ENCODE results near the gene OR8D2.
"Not testable (repeated sequence)": the region's sequence is repeated elsewhere in the genome, so short reads cannot be mapped to it uniquely, and the experiment has no call there.

The OR8D2 gene

DNA sequence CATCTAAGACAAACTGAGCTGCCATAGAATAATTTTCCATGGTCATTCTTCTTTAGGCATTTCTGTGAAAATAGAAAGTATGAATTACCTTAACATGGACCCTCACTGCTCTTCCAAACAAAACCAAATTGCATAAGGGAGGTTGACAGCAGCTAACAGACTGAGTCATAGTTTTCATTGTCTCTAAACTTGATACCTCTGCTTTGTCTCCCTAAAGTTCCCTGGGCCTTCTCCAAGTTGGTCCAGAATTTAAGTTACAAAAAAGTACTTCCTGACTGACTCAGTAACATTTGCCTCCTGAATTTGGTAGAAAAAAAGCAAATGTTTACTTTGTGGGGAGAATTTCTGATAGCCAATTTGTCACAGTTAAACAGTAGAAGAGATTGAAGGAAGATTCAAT is 9.3 kb downstream of the OR8D2 start:
- H3K4me3 Mint-ChIP-seq, result no peak overlapping the region
- H3K27me3 Mint-ChIP-seq, result no peaks in the 10 kb centered on the region
- H3K9me3 Mint-ChIP-seq (ENCODE audit: low read depth), result no peaks in the 10 kb centered on the region
- H3K27ac Mint-ChIP-seq, result no peak overlapping the region
- no peaks in the 10 kb centered on the region for H3K4me1 Mint-ChIP-seq (ENCODE audit: low read depth)
- no peaks in the 10 kb centered on the region for H3K36me3 Mint-ChIP-seq

DNA sequence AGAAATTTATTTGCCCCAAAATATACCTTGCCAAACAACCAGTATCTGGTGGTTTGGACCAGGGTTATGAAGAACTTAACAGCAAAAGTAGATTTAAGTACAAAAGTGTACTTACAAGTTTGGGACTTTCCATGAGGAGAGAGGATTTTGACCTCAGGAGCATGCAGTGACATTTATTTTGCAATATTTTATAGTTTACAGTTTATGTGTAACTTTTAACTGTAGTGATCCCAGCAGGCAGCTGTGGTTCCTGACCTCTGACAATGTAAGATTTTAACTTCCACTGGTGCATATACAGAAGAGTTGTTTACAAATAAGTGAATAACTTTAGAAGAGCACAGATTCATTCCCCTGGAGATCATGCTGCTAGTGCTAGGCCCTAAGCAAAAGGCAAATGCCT is 12.9 kb downstream of the OR8D2 start:
- H3K9me3 Mint-ChIP-seq (ENCODE audit: low read depth), result no peaks in the 10 kb centered on the region
- H3K36me3 Mint-ChIP-seq, result no peaks in the 10 kb centered on the region
- no peak overlapping the region for H3K4me3 Mint-ChIP-seq
- H3K4me1 Mint-ChIP-seq (ENCODE audit: low read depth), result no peaks in the 10 kb centered on the region
- no peak overlapping the region for H3K27ac Mint-ChIP-seq
- H3K27me3 Mint-ChIP-seq, result peaks cover 2% of the 10 kb centered on the region

DNA sequence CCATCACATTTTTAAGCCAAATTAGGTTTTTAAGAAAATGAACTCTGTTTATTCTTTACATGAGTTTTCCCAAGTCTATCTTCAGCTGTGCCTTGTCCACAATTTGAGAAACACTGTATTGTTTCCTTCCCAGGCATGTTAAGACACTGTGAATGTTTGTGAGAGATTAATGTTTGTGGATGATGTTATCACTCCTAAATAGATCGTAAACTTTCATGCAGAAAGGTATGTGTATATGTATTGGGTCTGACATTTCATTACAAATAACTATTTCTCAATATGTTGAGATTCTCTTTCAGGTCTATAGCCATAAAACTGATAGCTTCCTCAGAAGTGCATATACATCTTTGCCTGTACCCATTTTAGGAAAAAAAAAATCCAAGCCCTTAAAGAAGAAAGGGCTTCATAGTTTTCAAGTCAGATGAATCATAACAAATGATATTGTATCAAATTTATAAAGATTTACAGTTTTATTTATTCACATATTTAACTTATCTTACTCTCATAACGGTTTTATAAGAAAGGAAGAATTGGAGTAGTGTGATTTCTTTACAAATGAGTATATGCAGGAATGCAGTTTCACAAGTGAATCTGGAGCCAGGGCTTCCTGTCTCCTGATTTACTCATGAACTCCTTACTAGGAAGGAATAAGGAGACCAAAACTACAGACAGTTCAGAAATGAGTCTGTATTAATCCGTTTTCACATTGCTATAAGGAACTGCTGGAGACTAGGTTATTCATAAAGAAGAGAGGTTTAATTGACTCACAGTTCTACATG is 17.5 kb downstream of the OR8D2 start:
- H3K27ac Mint-ChIP-seq, result no peak overlapping the region
- no peaks in the 10 kb centered on the region for H3K36me3 Mint-ChIP-seq
- no peak overlapping the region for H3K4me3 Mint-ChIP-seq
- no peaks in the 10 kb centered on the region for H3K9me3 Mint-ChIP-seq (ENCODE audit: low read depth)
- no peaks in the 10 kb centered on the region for H3K4me1 Mint-ChIP-seq (ENCODE audit: low read depth)
- peaks cover 2% of the 10 kb centered on the region for H3K27me3 Mint-ChIP-seq

DNA sequence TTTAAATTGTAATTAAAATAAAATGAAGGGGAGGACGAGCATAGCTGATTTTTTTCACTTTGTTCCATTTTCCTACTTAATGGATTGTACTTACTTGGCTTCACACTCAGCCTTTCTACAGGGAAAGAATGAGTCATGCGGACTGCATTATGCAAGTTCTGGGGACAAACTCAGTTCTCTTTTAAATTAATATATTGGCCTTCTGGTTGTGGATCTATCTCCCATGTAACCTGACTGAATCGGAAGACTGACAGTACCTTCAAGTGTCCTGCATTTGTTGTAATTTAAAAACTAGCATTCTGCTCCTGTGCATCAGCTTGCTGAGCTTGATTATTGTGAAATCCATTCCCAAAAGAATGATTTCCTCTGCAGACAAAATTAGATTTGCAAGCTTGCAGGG is 18.4 kb downstream of the OR8D2 start:
- no peak overlapping the region for H3K4me3 Mint-ChIP-seq
- H3K27me3 Mint-ChIP-seq, result peaks cover 2% of the 10 kb centered on the region
- no peak overlapping the region for H3K27ac Mint-ChIP-seq
- H3K9me3 Mint-ChIP-seq (ENCODE audit: low read depth), result no peaks in the 10 kb centered on the region
- no peaks in the 10 kb centered on the region for H3K4me1 Mint-ChIP-seq (ENCODE audit: low read depth)
- no peaks in the 10 kb centered on the region for H3K36me3 Mint-ChIP-seq

DNA sequence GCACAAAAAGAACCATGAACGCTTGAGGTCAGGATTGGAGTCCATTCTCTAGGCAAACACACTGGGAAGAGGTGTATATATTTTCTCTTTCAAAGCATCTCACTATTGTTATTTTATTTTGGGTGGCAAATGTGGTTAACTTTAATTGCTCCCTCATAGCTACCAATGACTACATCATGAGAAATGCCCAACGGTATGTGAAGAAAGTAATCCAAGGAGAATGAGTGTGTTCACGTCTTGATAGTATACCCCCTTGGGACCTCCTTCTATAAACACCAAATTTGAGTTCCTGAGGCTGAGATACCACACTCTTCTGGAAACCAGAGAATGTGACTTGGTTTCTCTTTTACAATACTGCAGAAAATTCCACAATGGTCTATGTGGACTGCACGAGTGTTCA is 22.1 kb downstream of the OR8D2 start:
- Mint-ChIP-seq H3K4me3 (no peak overlapping the region), H3K4me1 (ENCODE audit: low read depth) (no peaks in the 10 kb centered on the region), H3K36me3 (no peaks in the 10 kb centered on the region), H3K27ac (no peak overlapping the region), H3K9me3 (ENCODE audit: low read depth) (no peaks in the 10 kb centered on the region), H3K27me3 (no peaks in the 10 kb centered on the region)

DNA sequence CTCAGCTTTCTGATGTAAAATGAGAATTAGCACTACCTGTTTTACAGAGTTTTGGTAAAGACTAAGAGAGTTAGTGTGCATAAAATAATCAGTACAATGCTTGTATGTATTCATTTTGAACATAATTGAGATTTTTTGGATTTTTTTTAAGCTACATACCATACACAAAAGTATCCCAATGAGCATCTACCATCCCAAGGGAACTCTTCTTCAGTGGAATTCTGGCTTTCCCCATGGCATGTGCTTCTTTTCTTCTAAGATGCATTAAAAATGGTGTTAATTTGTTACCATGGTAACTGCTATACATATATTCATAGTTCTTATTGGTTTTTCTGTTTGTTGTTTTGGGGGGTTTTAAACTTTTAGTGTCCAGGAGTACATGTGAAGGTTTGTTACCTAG is 24.0 kb downstream of the OR8D2 start:
- Mint-ChIP-seq H3K9me3 (ENCODE audit: low read depth) (no peaks in the 10 kb centered on the region), H3K4me1 (ENCODE audit: low read depth) (no peaks in the 10 kb centered on the region), H3K4me3 (no peak overlapping the region), H3K27ac (no peak overlapping the region), H3K36me3 (no peaks in the 10 kb centered on the region), H3K27me3 (no peaks in the 10 kb centered on the region)

DNA sequence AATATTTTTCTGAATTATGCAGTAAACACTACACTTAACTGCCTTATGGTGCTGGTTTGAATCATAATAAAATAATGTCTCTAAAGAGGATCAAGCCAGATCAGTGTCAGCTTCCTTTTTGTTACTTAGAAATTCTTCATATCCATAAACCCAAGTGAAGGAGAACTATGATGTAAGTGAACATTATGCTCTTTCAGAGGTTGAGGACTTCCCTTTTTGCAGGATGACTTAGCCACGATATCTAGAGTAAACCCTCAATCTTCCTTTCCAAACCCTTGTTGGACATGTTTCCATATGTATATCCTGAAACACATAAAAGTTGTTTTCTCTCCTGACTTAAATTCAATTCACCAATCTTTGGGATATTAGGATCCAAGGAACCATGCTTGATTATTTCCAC is 25.3 kb downstream of the OR8D2 start:
- H3K36me3 Mint-ChIP-seq, result no peaks in the 10 kb centered on the region
- H3K9me3 Mint-ChIP-seq (ENCODE audit: low read depth), result peaks cover 2% of the 10 kb centered on the region
- H3K4me1 Mint-ChIP-seq (ENCODE audit: low read depth), result no peaks in the 10 kb centered on the region
- no peak overlapping the region for H3K4me3 Mint-ChIP-seq
- H3K27ac Mint-ChIP-seq, result no peak overlapping the region
- no peaks in the 10 kb centered on the region for H3K27me3 Mint-ChIP-seq

DNA sequence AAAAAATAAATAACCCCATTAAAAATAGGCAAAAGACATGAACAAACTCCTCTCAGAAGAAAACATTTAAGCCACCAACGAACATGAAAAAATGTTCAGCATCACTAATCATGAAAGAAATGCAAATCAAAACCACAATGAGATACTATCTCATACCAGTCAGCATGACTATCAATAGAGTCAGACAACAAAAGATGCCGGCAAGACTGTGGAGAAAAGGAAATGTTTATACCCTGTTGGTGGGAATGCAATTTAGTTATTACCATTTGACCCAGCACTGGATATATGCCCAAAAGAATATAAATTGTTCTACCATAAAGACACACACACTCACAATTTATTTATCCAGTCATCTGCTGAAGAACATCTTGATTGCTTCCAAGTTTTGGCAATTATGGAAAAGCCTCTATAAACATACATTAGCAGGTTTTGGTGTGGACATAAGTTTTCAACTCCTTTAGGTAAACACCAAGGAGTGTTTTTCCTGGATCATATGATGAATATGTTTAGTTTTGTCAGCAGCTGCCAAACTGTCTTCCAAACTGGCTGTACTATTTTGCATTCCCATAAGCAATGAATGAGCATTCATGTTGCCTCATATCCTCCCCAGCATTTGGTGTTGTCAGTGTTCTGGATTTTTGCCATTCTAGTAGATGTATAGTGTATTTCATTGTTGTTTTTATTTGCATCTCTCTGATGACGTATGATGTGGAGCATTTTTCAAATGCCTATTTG is 34.2 kb downstream of the OR8D2 start:
- no peaks in the 10 kb centered on the region for H3K36me3 Mint-ChIP-seq
- H3K27ac Mint-ChIP-seq, result no peak overlapping the region
- peaks cover 21% of the 10 kb centered on the region for H3K9me3 Mint-ChIP-seq (ENCODE audit: low read depth)
- H3K4me1 Mint-ChIP-seq (ENCODE audit: low read depth), result no peaks in the 10 kb centered on the region
- no peak overlapping the region for H3K4me3 Mint-ChIP-seq
- H3K27me3 Mint-ChIP-seq, result no peaks in the 10 kb centered on the region

DNA sequence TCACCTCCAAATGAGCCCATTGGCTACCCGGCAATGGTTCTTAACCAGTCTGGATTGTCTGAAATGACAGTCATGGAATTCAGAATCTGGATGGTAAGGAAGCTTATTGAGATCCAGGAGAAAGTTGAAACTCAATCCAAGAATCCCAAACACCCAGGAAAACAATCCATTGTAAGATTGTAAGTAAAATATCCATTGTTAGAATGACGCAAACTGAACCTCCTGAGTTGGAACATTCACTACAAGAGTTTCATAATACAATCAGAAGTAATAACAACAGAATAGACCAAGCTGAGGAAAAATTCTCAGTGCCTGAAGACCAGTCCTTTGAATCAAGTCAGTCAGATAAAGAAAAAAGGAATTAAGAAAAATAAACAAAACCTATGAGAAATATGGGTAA is 41.7 kb downstream of the OR8D2 start:
- H3K27ac Mint-ChIP-seq, result no peak overlapping the region

DNA sequence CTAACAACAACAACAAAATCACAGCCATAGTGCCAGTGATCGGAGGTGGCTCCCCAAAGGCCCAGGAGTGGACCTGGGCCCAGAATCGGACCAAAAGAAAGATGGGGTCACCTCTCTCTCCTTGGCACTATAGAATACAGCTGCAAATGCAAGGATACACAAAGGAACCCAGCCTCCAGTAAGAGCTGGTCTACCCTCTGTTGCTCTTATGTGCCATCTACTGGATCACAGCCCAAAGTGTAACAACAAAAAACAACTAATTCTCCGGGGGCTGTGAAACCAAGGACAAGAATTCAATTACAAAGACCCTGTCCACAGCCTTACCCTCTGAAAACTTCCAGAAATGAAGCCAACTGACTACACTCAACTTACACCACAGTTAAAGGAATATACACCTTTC is 42.2 kb downstream of the OR8D2 start:
- H3K36me3 Mint-ChIP-seq, result no peaks in the 10 kb centered on the region
- peaks cover 9% of the 10 kb centered on the region for H3K9me3 Mint-ChIP-seq (ENCODE audit: low read depth)
- H3K4me3 Mint-ChIP-seq, result no peak overlapping the region
- H3K4me1 Mint-ChIP-seq (ENCODE audit: low read depth), result no peaks in the 10 kb centered on the region
- no peak overlapping the region for H3K27ac Mint-ChIP-seq
- no peaks in the 10 kb centered on the region for H3K27me3 Mint-ChIP-seq

More for the DNA sequence above, 41.7 kb downstream of the OR8D2 start:
- no peaks in the 10 kb centered on the region for H3K27me3 Mint-ChIP-seq
- peaks cover 9% of the 10 kb centered on the region for H3K9me3 Mint-ChIP-seq (ENCODE audit: low read depth)
- H3K36me3 Mint-ChIP-seq, result no peaks in the 10 kb centered on the region
- H3K4me3 Mint-ChIP-seq, result no peak overlapping the region
- no peaks in the 10 kb centered on the region for H3K4me1 Mint-ChIP-seq (ENCODE audit: low read depth)

DNA sequence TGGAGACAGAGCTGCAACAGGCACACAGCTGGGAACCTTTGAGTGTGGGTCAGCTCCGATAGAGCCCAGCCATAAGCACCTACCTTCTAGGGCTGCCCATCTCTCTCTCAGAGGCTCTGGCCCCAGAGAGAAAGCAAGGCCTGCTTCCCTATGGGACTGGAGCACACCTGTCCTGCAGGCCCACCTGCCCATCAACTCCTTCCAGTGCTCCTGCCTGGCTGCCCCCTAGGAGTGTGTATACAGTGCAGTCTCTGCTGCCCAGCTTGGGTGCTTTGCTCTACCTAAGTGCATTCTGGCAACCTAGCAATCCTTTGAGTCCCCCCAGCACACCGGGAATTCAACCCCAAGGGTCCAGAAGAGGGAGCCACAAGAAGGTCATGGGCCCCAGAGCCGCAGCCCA is 42.8 kb downstream of the OR8D2 start:
- Mint-ChIP-seq H3K4me3 (no peak overlapping the region), H3K9me3 (ENCODE audit: low read depth) (peaks cover 9% of the 10 kb centered on the region), H3K27ac (no peak overlapping the region), H3K27me3 (no peaks in the 10 kb centered on the region), H3K36me3 (no peaks in the 10 kb centered on the region), H3K4me1 (ENCODE audit: low read depth) (no peaks in the 10 kb centered on the region)

DNA sequence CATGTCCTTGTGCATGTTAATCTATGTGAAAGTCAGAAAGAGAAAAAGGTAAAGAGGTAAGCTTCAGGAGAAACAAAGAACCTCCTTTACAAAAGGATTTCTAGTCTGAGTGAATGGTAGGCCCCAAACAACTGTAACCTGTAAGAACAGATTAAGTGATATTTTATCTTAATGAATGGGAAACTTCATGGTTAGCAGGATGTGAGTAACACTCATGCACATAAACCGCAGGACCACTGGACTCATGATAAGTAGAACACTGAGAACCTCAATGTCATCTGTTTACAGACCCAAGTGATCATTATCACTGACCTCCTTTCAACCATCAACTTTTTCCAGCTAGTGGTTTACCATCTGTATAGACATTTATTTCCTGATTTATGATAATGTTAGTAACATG is 43.9 kb downstream of the OR8D2 start:
- H3K36me3 Mint-ChIP-seq, result no peaks in the 10 kb centered on the region
- H3K4me1 Mint-ChIP-seq (ENCODE audit: low read depth), result no peaks in the 10 kb centered on the region
- H3K27ac Mint-ChIP-seq, result no peak overlapping the region
- H3K4me3 Mint-ChIP-seq, result no peak overlapping the region
- no peaks in the 10 kb centered on the region for H3K9me3 Mint-ChIP-seq (ENCODE audit: low read depth)
- H3K27me3 Mint-ChIP-seq, result no peaks in the 10 kb centered on the region

DNA sequence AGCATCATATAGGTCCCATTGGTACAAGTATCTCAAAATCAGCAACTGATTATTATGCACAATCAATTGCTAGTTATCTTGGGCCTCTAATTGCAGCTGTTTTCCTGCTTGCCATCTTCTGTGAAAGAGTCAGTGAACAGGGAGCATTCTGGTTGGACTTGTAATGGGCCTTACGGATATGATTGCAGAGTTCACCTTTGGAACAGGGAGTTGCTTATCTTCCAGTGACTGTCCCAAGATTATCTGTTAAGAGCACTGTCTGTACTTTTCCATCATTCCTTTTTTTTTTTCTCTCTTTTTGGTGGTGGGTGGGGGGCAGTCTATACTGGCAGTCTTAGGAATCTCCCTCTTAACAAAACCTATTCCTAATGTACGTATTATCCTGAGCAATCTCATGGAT is 46.0 kb downstream of the OR8D2 start:
- Mint-ChIP-seq H3K27ac (no peak overlapping the region), H3K36me3 (no peaks in the 10 kb centered on the region), H3K27me3 (no peaks in the 10 kb centered on the region), H3K4me1 (ENCODE audit: low read depth) (no peaks in the 10 kb centered on the region), H3K9me3 (ENCODE audit: low read depth) (no peaks in the 10 kb centered on the region), H3K4me3 (no peak overlapping the region)

DNA sequence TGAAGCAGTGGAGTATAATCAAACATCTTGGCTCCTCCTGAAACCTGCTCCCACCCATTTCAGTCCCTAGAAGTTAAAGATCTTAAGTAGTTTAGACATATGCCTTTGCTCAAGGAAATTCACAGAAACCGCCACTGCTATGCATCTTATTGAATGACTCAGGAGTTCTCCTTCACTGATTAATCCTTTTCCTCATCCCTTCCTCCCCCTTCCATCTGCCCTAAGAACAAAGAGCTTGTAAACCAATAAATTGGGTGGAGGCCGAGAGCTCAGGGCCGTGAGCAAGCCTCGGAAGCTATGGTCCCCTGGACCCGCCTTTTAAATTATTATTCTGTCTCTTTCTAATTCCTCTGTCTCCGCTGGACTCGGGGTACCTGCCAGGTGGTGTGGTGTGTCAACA is 49.1 kb downstream of the OR8D2 start:
- H3K4me3 Mint-ChIP-seq; H3K27ac Mint-ChIP-seq; H3K4me1 Mint-ChIP-seq (ENCODE audit: low read depth); H3K27me3 Mint-ChIP-seq; H3K36me3 Mint-ChIP-seq; H3K9me3 Mint-ChIP-seq (ENCODE audit: low read depth): not testable (repeated sequence)
